ENCODE measurements around the gene CUL3. TPM values are rescaled to one million over a fixed set of nuclear protein-coding genes. Genes with fewer than 3 reads are reported as not detected.
"Not testable (repeated sequence)": the region's sequence is repeated elsewhere in the genome, so short reads cannot be mapped to it uniquely, and the experiment has no call there.

CUL3 gene
- total RNA-seq, 1 donor from 2014 or later = 74.4 TPM

- Histone ChIP-seq H3K9me3 (replicated peaks) (no peaks in the 10 kb centered on the region), H3K36me3 (peaks cover 2% of the 10 kb centered on the region), H3K27me3 (ENCODE audit: low read depth) (no peaks in the 10 kb centered on the region), H3K4me3 (no peak overlapping the region), H3K27ac (replicated peaks) (no peak overlapping the region), H3K4me1 (peaks cover 76% of the 10 kb centered on the region)
- intact Hi-C loops (cut with micrococcal nuclease) = no loop called here
- no peak for TF ChIP-seq CTCF (IDR thresholded peaks at IDR 0.05; ENCODE audit: borderline replicate concordance)
- no peak for DNase-seq
Measured at GRCh38 chr2:224524657-224525056, 60.5 kb downstream of the CUL3 start.

- peaks cover 81% of the 10 kb centered on the region for H3K4me1 ChIP-seq
- H3K36me3 ChIP-seq = no peaks in the 10 kb centered on the region
- H3K9me3 ChIP-seq (replicated peaks) = no peaks in the 10 kb centered on the region
- H3K27me3 ChIP-seq (ENCODE audit: low read depth) = no peaks in the 10 kb centered on the region
- no peak for DNase-seq
- no peak overlapping the region for H3K4me3 ChIP-seq
- no peak for TF ChIP-seq CTCF (IDR thresholded peaks at IDR 0.05; ENCODE audit: borderline replicate concordance)
- no peak overlapping the region for H3K27ac ChIP-seq (replicated peaks)
- intact Hi-C loops (cut with micrococcal nuclease) = no loop called here
Measured at GRCh38 chr2:224523626-224524577, 61.3 kb downstream of the CUL3 start.

- peaks cover 82% of the 10 kb centered on the region for H3K4me1 ChIP-seq
- H3K36me3 ChIP-seq; DNase-seq; H3K27ac ChIP-seq (replicated peaks); H3K9me3 ChIP-seq (replicated peaks); intact Hi-C loops (cut with micrococcal nuclease); H3K27me3 ChIP-seq (ENCODE audit: low read depth); H3K4me3 ChIP-seq: not testable (repeated sequence)
Measured at GRCh38 chr2:224522483-224522882, 62.7 kb downstream of the CUL3 start.

DNA sequence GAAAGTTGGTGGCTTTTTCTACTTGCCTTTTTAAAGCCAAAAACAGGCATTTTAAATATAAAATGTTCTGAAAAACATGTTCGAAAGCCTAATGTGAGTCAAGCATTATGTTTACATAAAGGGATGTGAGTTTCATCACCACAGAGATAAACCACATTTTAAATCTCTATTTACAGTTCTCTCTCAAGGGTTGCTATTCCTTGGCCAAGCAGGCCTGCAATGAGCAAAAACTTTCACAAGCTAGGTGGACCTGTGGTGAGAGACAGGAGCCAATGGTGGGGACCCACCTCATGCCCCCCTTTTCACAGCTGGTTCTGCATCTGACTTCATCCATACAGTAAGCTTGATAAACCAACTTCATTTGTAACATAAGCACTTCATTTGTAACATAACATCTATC lies 65.1 kb downstream of the CUL3 start:
- H3K27ac ChIP-seq (replicated peaks) = no peak overlapping the region
- TF ChIP-seq CTCF (IDR thresholded peaks at IDR 0.05; ENCODE audit: borderline replicate concordance) = no peak
- peaks cover 67% of the 10 kb centered on the region for H3K4me1 ChIP-seq
- H3K27me3 ChIP-seq (ENCODE audit: low read depth) = no peaks in the 10 kb centered on the region
- H3K4me3 ChIP-seq = no peak overlapping the region
- no peak for DNase-seq
- intact Hi-C loops (cut with micrococcal nuclease) = no loop called here
- no peaks in the 10 kb centered on the region for H3K9me3 ChIP-seq (replicated peaks)
- H3K36me3 ChIP-seq = no peaks in the 10 kb centered on the region

GRCh38 chr2:224518806-224519580 lies 66.2 kb downstream of the CUL3 start:
- no peaks in the 10 kb centered on the region for H3K36me3 ChIP-seq
- DNase-seq = no peak
- H3K4me3 ChIP-seq = no peak overlapping the region
- no peaks in the 10 kb centered on the region for H3K9me3 ChIP-seq (replicated peaks)
- TF ChIP-seq CTCF (IDR thresholded peaks at IDR 0.05; ENCODE audit: borderline replicate concordance) = no peak
- H3K27me3 ChIP-seq (ENCODE audit: low read depth) = no peaks in the 10 kb centered on the region
- intact Hi-C loops (cut with micrococcal nuclease) = no loop called here
- H3K27ac ChIP-seq (replicated peaks) = no peak overlapping the region
- H3K4me1 ChIP-seq = peaks cover 56% of the 10 kb centered on the region

Data from left ventricle myocardium inferior (tissue), 1 donor.